HCT116 (cell line): ENCODE results near the gene UBE4A. TPM values are rescaled to one million over a fixed set of nuclear protein-coding genes. Genes with fewer than 3 reads are reported as not detected.
A peak's percentile ranks its signal among the peaks of the same experiment; 100 is the strongest.

Experiments
- ATAC-seq: fragments of 200-7000 bp; cut with Tn5 transposase; 2 replicates; pipeline ENCODE4 v1.9.1; 2020; ENCODE audit warnings: mild to moderate bottlenecking, moderate library complexity
- BruUV-seq: library from RNA; stranded (reverse); fragments of 400-500 nt; replicated peaks from 2 replicates; lab custom pipeline; 2021; lab: Mats Ljungman, UMichigan
- CTCF ChIA-PET: fragments of 300-600 bp; sonication (Branson Sonifier 250); formaldehyde crosslinking; loops from one replicate; lab custom pipeline; 2021; ENCODE audit warnings: antibody characterized with exemption; lab: Charles Lee
- POLR2A ChIA-PET: fragments of 300-600, 350-600 bp; sonication (Branson Sonifier 250); formaldehyde crosslinking; loops from one replicate; lab custom pipeline; 2021; ENCODE audit warnings: antibody characterized with exemption; lab: Charles Lee
- RAD21 ChIA-PET, 2 experiments: fragments of 300-600 bp; sonication (Branson Sonifier 250); formaldehyde crosslinking; loops; one replicate each; lab custom pipeline; 2023; ENCODE audit warnings: low total read pairs in 2 of 2; ENCODE audit not compliant: uncharacterized antibody in 2 of 2, unreplicated experiment in 2 of 2, low non-redundant PET in 1 of 2; lab: Charles Lee
- DNase-seq: peaks from one replicate; pipeline ENCODE4 v3.0.0-alpha.2; 2010; ENCODE audit warnings: low read depth, low spot score
- H2AFZ ChIP-seq: fragments of 200-600 bp; shearing (Covaris generic), sonication (generic); 2 replicates; pipeline ENCODE4 v1.6.1; 2017; ENCODE audit warnings: low read depth, mixed run types, mixed read lengths, antibody characterized with exemption, low read length; ENCODE audit not compliant: poor library complexity, severe bottlenecking
- H3K27ac ChIP-seq: 2 replicates; pipeline ENCODE4 v1.5.1; 2012; ENCODE audit warnings: low read depth, low read length
- H3K27me3 ChIP-seq: fragments of 200-600 bp; sonication (generic); 2 replicates; pipeline ENCODE4 v1.6.1; 2016; ENCODE audit warnings: mixed run types, low read length, mixed read lengths; ENCODE audit not compliant: insufficient read depth
- H3K36me3 ChIP-seq, 2 experiments: fragments of 200-500 bp in 1 of 2; fragments of 200-600 bp in 1 of 2; sonication (Bioruptor generic) in 1 of 2; sonication (generic) in 1 of 2; 2 replicates each; pipeline versions ENCODE4 v1.5.1 to v1.6.1; 2014 to 2016; ENCODE audit warnings: low read length in 2 of 2, inconsistent platforms in 1 of 2, mixed read lengths in 1 of 2, mixed run types in 1 of 2; ENCODE audit not compliant: insufficient read depth in 2 of 2, control insufficient read depth in 1 of 2
- H3K4me1 ChIP-seq, 2 experiments: fragments of 200-600 bp in 1 of 2; sonication (generic) in 1 of 2; 2 replicates each; pipeline versions ENCODE4 v1.5.1 to v1.6.1; 2012 to 2017; ENCODE audit warnings: low read length in 2 of 2, inconsistent platforms in 1 of 2, mild to moderate bottlenecking in 1 of 2, mixed read lengths in 1 of 2, mixed run types in 1 of 2, moderate library complexity in 1 of 2; ENCODE audit not compliant: insufficient read depth in 2 of 2, control insufficient read depth in 1 of 2
- H3K4me2 ChIP-seq: fragments of 200-600 bp; sonication (generic); 2 replicates; pipeline ENCODE4 v1.6.1; 2017; ENCODE audit warnings: mixed run types, low read length, mixed read lengths
- H3K4me3 ChIP-seq, 2 experiments: fragments of 200-600 bp in 1 of 2; sonication (generic) in 1 of 2; replicated peaks in 1 of 2; 2 replicates each; pipeline ENCODE4 v1.5.1; 2011 to 2016; ENCODE audit warnings: low read length in 2 of 2, control low read depth in 1 of 2, low read depth in 1 of 2, mild to moderate bottlenecking in 1 of 2, mixed read lengths in 1 of 2, mixed run types in 1 of 2
- H3K79me2 ChIP-seq: fragments of 200-600 bp; sonication (generic); 2 replicates; pipeline ENCODE4 v1.6.1; 2017; ENCODE audit warnings: mild to moderate bottlenecking, mixed run types, low read length, moderate library complexity, mixed read lengths; ENCODE audit not compliant: insufficient read depth
- H3K9ac ChIP-seq: fragments of 200-600 bp; sonication (generic); 2 replicates; pipeline ENCODE4 v1.6.1; 2016; ENCODE audit warnings: low read length, mixed read lengths
- H3K9me2 ChIP-seq: fragments of 200-600 bp; sonication (generic), shearing (Covaris generic); 2 replicates; pipeline ENCODE4 v1.6.1; 2017; ENCODE audit warnings: mixed run types, mild to moderate bottlenecking, moderate library complexity; ENCODE audit not compliant: insufficient read depth
- H3K9me3 ChIP-seq, 2 experiments: fragments of 200-500 bp in 1 of 2; fragments of 200-600 bp in 1 of 2; sonication (Bioruptor generic) in 1 of 2; sonication (generic) in 1 of 2; 2 replicates each; pipeline ENCODE4 v1.6.1; 2014 to 2017; ENCODE audit warnings: low read length in 2 of 2, mixed read lengths in 2 of 2, inconsistent platforms in 1 of 2, low read depth in 1 of 2, mild to moderate bottlenecking in 1 of 2, mixed run types in 1 of 2, moderate library complexity in 1 of 2; ENCODE audit not compliant: control insufficient read depth in 1 of 2, insufficient read depth in 1 of 2
- H4K20me1 ChIP-seq: fragments of 200-600 bp; sonication (generic), shearing (Covaris generic); 2 replicates; pipeline ENCODE4 v1.6.1; 2017; ENCODE audit warnings: mixed run types, mild to moderate bottlenecking, moderate library complexity; ENCODE audit not compliant: insufficient read depth
- ATF3 ChIP-seq: IDR thresholded peaks from 2 replicates; pipeline ENCODE4 v1.6.1; 2012
- EGR1 ChIP-seq: IDR thresholded peaks from 2 replicates; pipeline ENCODE4 v1.6.1; 2012; ENCODE audit warnings: low read depth
- FOSL1 ChIP-seq: IDR thresholded peaks from 2 replicates; pipeline ENCODE4 v1.6.1; 2012; ENCODE audit warnings: low read depth
- POLR2A ChIP-seq: IDR thresholded peaks from 2 replicates; pipeline ENCODE4 v1.7.0; 2011; ENCODE audit warnings: borderline replicate concordance; ENCODE audit not compliant: insufficient read depth, insufficient read length; ENCODE audit errors: extremely low read depth
- SIN3A ChIP-seq: IDR thresholded peaks from 2 replicates; pipeline ENCODE4 v1.6.1; 2012; ENCODE audit warnings: low read depth
- SRF ChIP-seq: IDR thresholded peaks from 2 replicates; pipeline ENCODE4 v1.6.1; 2012; ENCODE audit warnings: low read depth
- YY1 ChIP-seq: IDR thresholded peaks from 2 replicates; pipeline ENCODE4 v1.6.1; 2011; ENCODE audit warnings: low read length, low read depth, moderate library complexity, mild to moderate bottlenecking; ENCODE audit not compliant: insufficient replicate concordance; ENCODE audit errors: extremely low read depth
- ZNF274 ChIP-seq: fragments of 200-500 bp; sonication (Bioruptor generic); IDR thresholded peaks from 2 replicates; pipeline ENCODE4 v1.6.1; 2014; ENCODE audit warnings: mild to moderate bottlenecking, low read depth, low read length, inconsistent platforms
- intact Hi-C: fragments of 100-400 bp; cut with micrococcal nuclease; formaldehyde crosslinking; loops from 2 replicates; pipeline ENCODE4 v1.10.0; 2022
- total RNA-seq: library from RNA; stranded (reverse); gene quantifications from one replicate; pipeline ENCODE4 v1.2.1, GENCODE V29; 2021; ENCODE audit not compliant: unreplicated experiment

Gene UBE4A
- total RNA-seq, 1 experiment from 2014 or later = 49.9 TPM

- Histone ChIP-seq H3K4me1 (no peaks in the 10 kb centered on the region), H2AFZ (no peak overlapping the region), H3K9ac (no peak overlapping the region), H3K27ac (no peak overlapping the region), H4K20me1 (no peaks in the 10 kb centered on the region), H3K36me3 (peaks cover 50 to 55% of the 10 kb centered on the region in 2 experiments; a peak in 3 of 4 replicates), H3K79me2 (no peaks in the 10 kb centered on the region), H3K27me3 (no peaks in the 10 kb centered on the region), H3K4me3 (no peak overlapping the region), H3K9me2 (no peaks in the 10 kb centered on the region), H3K4me2 (no peak overlapping the region), H3K9me3 (no peaks in the 10 kb centered on the region)
- ChIA-PET CTCF (no interaction called here), POLR2A (no interaction called here), RAD21 (no interaction called here)
- TF ChIP-seq POLR2A (no peak), SRF (no peak)
- intact Hi-C loops = no loop called here
- ATAC-seq (no peak), DNase-seq (no peak)
- TSS peak; percentile 11 for BruUV-seq
Measured at GRCh38 chr11:118373263-118373662, 13.9 kb downstream of the UBE4A start.

GRCh38 chr11:118373871-118374270 lies 14.5 kb downstream of the UBE4A start:
- Histone ChIP-seq H3K79me2 (no peaks in the 10 kb centered on the region), H3K27ac (no peak overlapping the region), H3K9me2 (no peaks in the 10 kb centered on the region), H4K20me1 (no peaks in the 10 kb centered on the region), H3K9me3 (no peaks in the 10 kb centered on the region), H3K27me3 (no peaks in the 10 kb centered on the region), H3K9ac (no peak overlapping the region), H3K4me3 (no peak overlapping the region), H2AFZ (no peak overlapping the region), H3K4me2 (no peak overlapping the region), H3K36me3 (peaks cover 48 to 56% of the 10 kb centered on the region in 2 experiments), H3K4me1 (no peaks in the 10 kb centered on the region)
- ATAC-seq (no peak), DNase-seq (no peak)
- intact Hi-C loops = no loop called here
- RAD21 ChIA-PET = no interaction called here
- BruUV-seq = no TSS peak
- TF ChIP-seq POLR2A (no peak), YY1 (no peak), ATF3 (no peak), FOSL1 (no peak), SIN3A (no peak), EGR1 (no peak), ZNF274 (no peak)
- POLR2A ChIA-PET = no interaction called here
- CTCF ChIA-PET = no interaction called here
